Measurements from ENCODE around the gene TFDP1.

- TF ChIP-seq, protein P1, sequence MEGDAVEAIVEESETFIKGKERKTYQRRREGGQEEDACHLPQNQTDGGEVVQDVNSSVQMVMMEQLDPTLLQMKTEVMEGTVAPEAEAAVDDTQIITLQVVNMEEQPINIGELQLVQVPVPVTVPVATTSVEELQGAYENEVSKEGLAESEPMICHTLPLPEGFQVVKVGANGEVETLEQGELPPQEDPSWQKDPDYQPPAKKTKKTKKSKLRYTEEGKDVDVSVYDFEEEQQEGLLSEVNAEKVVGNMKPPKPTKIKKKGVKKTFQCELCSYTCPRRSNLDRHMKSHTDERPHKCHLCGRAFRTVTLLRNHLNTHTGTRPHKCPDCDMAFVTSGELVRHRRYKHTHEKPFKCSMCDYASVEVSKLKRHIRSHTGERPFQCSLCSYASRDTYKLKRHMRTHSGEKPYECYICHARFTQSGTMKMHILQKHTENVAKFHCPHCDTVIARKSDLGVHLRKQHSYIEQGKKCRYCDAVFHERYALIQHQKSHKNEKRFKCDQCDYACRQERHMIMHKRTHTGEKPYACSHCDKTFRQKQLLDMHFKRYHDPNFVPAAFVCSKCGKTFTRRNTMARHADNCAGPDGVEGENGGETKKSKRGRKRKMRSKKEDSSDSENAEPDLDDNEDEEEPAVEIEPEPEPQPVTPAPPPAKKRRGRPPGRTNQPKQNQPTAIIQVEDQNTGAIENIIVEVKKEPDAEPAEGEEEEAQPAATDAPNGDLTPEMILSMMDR (IDR thresholded peaks at IDR 0.05), result no peak
- TF ChIP-seq POLR2AphosphoS5 (IDR thresholded peaks at IDR 0.05), result no peak
- no peak for TF ChIP-seq EP300 (IDR thresholded peaks at IDR 0.05)
Observed at GRCh38 chr13:113557013-113557412, 27.5 kb upstream of the TFDP1 start.
